RWPE2 (cell line): ENCODE measurements around the gene KCNJ12.

Experiments
- ATAC-seq: fragments of 200-7000 bp; cut with Tn5 transposase; 3 replicates; pipeline ENCODE4 v1.9.1; 2021; ENCODE audit warnings: low read depth
- DNase-seq: peaks from one replicate; pipeline ENCODE4 v3.0.0-alpha.2; 2020; ENCODE audit warnings: low spot score
- H3K27ac ChIP-seq: fragments of 450-650 bp; 2 replicates; pipeline ENCODE4 v1.5.1; 2017; ENCODE audit warnings: mild to moderate bottlenecking; ENCODE audit not compliant: poor library complexity, severe bottlenecking
- H3K27me3 ChIP-seq: fragments of 250-450 bp; sonication (Bioruptor Pico); 2 replicates; pipeline ENCODE4 v1.5.1; 2021; ENCODE audit warnings: mild to moderate bottlenecking, moderate library complexity; ENCODE audit not compliant: insufficient read depth, poor library complexity, severe bottlenecking
- H3K36me3 ChIP-seq: fragments of 250-450 bp; sonication (Bioruptor Pico); 2 replicates; pipeline ENCODE4 v1.5.1; 2020; ENCODE audit warnings: low read depth, mild to moderate bottlenecking, moderate library complexity
- H3K4me1 ChIP-seq: fragments of 250-450 bp; sonication (Bioruptor Pico); 2 replicates; pipeline ENCODE4 v1.5.1; 2021; ENCODE audit warnings: mild to moderate bottlenecking, moderate library complexity; ENCODE audit not compliant: insufficient read depth, poor library complexity, severe bottlenecking
- H3K4me3 ChIP-seq: fragments of 250-450 bp; sonication (Bioruptor Pico); 2 replicates; pipeline ENCODE4 v1.5.1; 2021; ENCODE audit warnings: mild to moderate bottlenecking, moderate library complexity; ENCODE audit not compliant: severe bottlenecking
- H3K9me3 ChIP-seq: fragments of 250-450 bp; sonication (Bioruptor Pico); 2 replicates; pipeline ENCODE4 v1.5.1; 2021; ENCODE audit warnings: mild to moderate bottlenecking, moderate library complexity; ENCODE audit not compliant: severe bottlenecking
- TF ChIP-seq, protein P1 (sequence below): fragments of 450-650 bp; IDR thresholded peaks from one replicate; pipeline ENCODE4 v1.5.1; 2017; ENCODE audit warnings: mild to moderate bottlenecking, moderate library complexity; ENCODE audit not compliant: poor library complexity, severe bottlenecking

The KCNJ12 gene

DNA sequence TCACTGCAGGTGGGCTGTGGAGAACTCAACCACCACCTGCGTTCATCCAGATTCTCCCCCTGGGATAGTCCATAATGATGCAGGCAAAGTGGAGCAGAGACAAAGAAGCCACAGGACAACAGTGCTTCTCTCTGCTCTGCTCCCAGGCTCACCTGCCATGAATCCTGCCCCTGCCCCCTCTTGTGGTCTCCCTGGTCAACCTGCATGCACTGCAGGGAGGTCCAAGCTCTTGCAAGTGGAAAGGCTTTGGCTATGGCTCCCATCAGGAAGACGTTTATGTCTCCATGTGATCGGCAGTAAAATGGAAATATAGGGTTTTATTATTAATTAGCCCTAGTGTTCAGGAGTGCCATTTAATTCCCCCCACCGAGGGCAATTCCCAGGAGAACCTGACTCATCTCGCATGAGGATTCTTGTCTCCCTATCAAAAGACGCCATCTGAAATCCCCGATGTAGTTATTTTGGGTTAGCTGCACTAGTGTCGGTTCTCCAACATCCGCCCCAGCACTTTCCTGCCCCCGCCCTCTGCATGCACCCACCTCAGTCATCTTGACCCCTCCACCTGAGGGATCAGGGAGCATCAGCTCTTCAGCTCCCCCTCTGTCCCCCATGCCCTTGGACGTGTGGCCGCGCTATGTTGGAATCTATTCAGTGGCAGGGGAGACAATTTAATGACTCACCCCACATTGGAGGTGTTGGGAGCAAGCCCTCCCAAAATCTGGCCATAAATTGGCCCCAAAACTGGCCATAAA is 91.8 kb downstream of the KCNJ12 start:
- H3K9me3 ChIP-seq, result no peaks in the 10 kb centered on the region
- H3K27me3 ChIP-seq, result peaks cover 4% of the 10 kb centered on the region
- no peaks in the 10 kb centered on the region for H3K36me3 ChIP-seq
- no peak overlapping the region for H3K27ac ChIP-seq
- no peak overlapping the region for H3K4me3 ChIP-seq
- ATAC-seq, result no peak
- TF ChIP-seq, protein P1, sequence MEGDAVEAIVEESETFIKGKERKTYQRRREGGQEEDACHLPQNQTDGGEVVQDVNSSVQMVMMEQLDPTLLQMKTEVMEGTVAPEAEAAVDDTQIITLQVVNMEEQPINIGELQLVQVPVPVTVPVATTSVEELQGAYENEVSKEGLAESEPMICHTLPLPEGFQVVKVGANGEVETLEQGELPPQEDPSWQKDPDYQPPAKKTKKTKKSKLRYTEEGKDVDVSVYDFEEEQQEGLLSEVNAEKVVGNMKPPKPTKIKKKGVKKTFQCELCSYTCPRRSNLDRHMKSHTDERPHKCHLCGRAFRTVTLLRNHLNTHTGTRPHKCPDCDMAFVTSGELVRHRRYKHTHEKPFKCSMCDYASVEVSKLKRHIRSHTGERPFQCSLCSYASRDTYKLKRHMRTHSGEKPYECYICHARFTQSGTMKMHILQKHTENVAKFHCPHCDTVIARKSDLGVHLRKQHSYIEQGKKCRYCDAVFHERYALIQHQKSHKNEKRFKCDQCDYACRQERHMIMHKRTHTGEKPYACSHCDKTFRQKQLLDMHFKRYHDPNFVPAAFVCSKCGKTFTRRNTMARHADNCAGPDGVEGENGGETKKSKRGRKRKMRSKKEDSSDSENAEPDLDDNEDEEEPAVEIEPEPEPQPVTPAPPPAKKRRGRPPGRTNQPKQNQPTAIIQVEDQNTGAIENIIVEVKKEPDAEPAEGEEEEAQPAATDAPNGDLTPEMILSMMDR, result no peak
- DNase-seq, result no peak
- no peaks in the 10 kb centered on the region for H3K4me1 ChIP-seq
